NCI-H1694 treated with DMSO at 0.1 percent for 48 hours (cell line): ENCODE results near the gene FLYWCH1.

Experiments
- DNase-seq: peaks from one replicate; lab custom pipeline; 2025; lab: John Stamatoyannopoulos, UW

FLYWCH1 gene

GRCh38 chr16:2911638-2912329 lies at the start of gene FLYWCH1:
Gene FLYWCH1, plus strand, starts transcription at chr16:2911931. Its CDS starts 17,755 bp downstream, at chr16:2929686.
- DNase-seq = peak; percentile 89

- no peak for DNase-seq
Measured at GRCh38 chr16:2865651-2866050, 46.1 kb upstream of the FLYWCH1 start.

GRCh38 chr16:2866431-2866830 lies 45.3 kb upstream of the FLYWCH1 start:
- no peak for DNase-seq

- no peak for DNase-seq
Measured at GRCh38 chr16:2867661-2867986, 44.1 kb upstream of the FLYWCH1 start.

GRCh38 chr16:2867987-2868789 lies 43.5 kb upstream of the FLYWCH1 start:
- peak; percentile 84 for DNase-seq

- DNase-seq = no peak
Measured at GRCh38 chr16:2871926-2872325, 39.8 kb upstream of the FLYWCH1 start.

- DNase-seq = no peak
Measured at GRCh38 chr16:2874032-2874911, 37.5 kb upstream of the FLYWCH1 start.

- DNase-seq = peak; percentile 57
Measured at GRCh38 chr16:2874912-2875362, 36.8 kb upstream of the FLYWCH1 start.

GRCh38 chr16:2879854-2880508 lies 31.8 kb upstream of the FLYWCH1 start:
- no peak for DNase-seq

GRCh38 chr16:2881783-2882649 lies 29.7 kb upstream of the FLYWCH1 start:
- no peak for DNase-seq

GRCh38 chr16:2882650-2883457 lies 28.9 kb upstream of the FLYWCH1 start, which contains the start of gene FLYWCH2:
Gene FLYWCH2, plus strand, starts transcription at chr16:2883215. Its CDS starts 13,235 bp downstream, at chr16:2896450.
- peak; percentile 95 for DNase-seq

GRCh38 chr16:2883458-2883908 lies 28.2 kb upstream of the FLYWCH1 start:
- DNase-seq = no peak

GRCh38 chr16:2884041-2884451 lies 27.7 kb upstream of the FLYWCH1 start:
- DNase-seq = no peak

GRCh38 chr16:2894231-2894630 lies 17.5 kb upstream of the FLYWCH1 start:
- DNase-seq = no peak

- DNase-seq = no peak
Measured at GRCh38 chr16:2895813-2896212, 15.9 kb upstream of the FLYWCH1 start.

- no peak for DNase-seq
Measured at GRCh38 chr16:2896480-2897010, 15.2 kb upstream of the FLYWCH1 start.

- no peak for DNase-seq
Measured at GRCh38 chr16:2897110-2897509, 14.6 kb upstream of the FLYWCH1 start.

GRCh38 chr16:2898831-2899563 lies 12.7 kb upstream of the FLYWCH1 start:
- no peak for DNase-seq

GRCh38 chr16:2899564-2900072 lies 12.1 kb upstream of the FLYWCH1 start:
- DNase-seq = no peak
